Vagina (tissue), 2 donors: ENCODE data around the gene CCDC159. TPM values are rescaled to one million over a fixed set of nuclear protein-coding genes. Genes with fewer than 3 reads are reported as not detected.

Experiments
- DNase-seq, 2 donors: peaks; one replicate each; pipeline ENCODE4 v3.0.0-alpha.2; 2017; ENCODE audit errors: extremely low spot score in 2 of 2
- H3K27ac ChIP-seq: fragments of 200-600 bp; sonication (generic); one replicate; pipeline ENCODE4 v1.5.1; 2019
- H3K27me3 ChIP-seq: fragments of 200-600 bp; sonication (generic); one replicate; pipeline ENCODE4 v1.5.1; 2019
- H3K36me3 ChIP-seq, 2 donors: fragments of 200-600 bp; sonication (generic); one replicate each; pipeline ENCODE4 v1.5.1; 2017 to 2019
- H3K4me1 ChIP-seq: fragments of 200-600 bp; sonication (generic); one replicate; pipeline ENCODE4 v1.5.1; 2019
- H3K4me3 ChIP-seq, 2 donors: fragments of 200-600 bp; sonication (generic); 1 replicate in 1 of 2; 2 replicates in 1 of 2; pipeline ENCODE4 v1.5.1; 2016 to 2019
- H3K9me3 ChIP-seq: fragments of 200-600 bp; sonication (generic); one replicate; pipeline ENCODE4 v1.5.1; 2019
- CTCF ChIP-seq, 3 experiments: fragments of 450-650 bp in 2 of 3; fragments of 200-600 bp in 1 of 3; sonication (generic) in 1 of 3; IDR thresholded peaks; one replicate each; pipeline ENCODE4 v1.5.1; 2017 to 2019; ENCODE audit warnings: antibody characterized with exemption in 3 of 3, mild to moderate bottlenecking in 2 of 3, moderate library complexity in 2 of 3
- POLR2A ChIP-seq, 2 donors: fragments of 450-650 bp; IDR thresholded peaks; one replicate each; pipeline ENCODE4 v1.6.1; 2017; ENCODE audit warnings: antibody characterized with exemption in 2 of 2, mild to moderate bottlenecking in 2 of 2, moderate library complexity in 2 of 2
- POLR2AphosphoS5 ChIP-seq, 2 donors: sonication (generic); formaldehyde crosslinking; IDR thresholded peaks; one replicate each; pipeline ENCODE4 v1.9.0; 2017; ENCODE audit warnings: antibody characterized with exemption in 2 of 2, mild to moderate bottlenecking in 2 of 2, low read depth in 1 of 2; ENCODE audit not compliant: insufficient read depth in 1 of 2
- intact Hi-C: fragments of 100-400 bp; cut with DNase I; formaldehyde crosslinking; loops from one replicate; pipeline ENCODE4 v1.15.1; 2023
- total RNA-seq: library from RNA; depleted of rRNA; stranded (reverse); fragments of >200 nt; gene quantifications from one replicate; pipeline ENCODE4 v1.2.3, GENCODE V29; 2016

The CCDC159 gene
- total RNA-seq, 1 donor from 2014 or later: 24.1 TPM

GRCh38 chr19:11382898-11383705, 36.8 kb downstream of the CCDC159 start:
- H3K27ac ChIP-seq: peak overlapping the region; percentile 42
- H3K27me3 ChIP-seq: no peaks in the 10 kb centered on the region
- no peak for DNase-seq
- H3K9me3 ChIP-seq: no peaks in the 10 kb centered on the region
- peak overlapping the region; percentile 34 to 36 for H3K4me3 ChIP-seq
- peaks cover 53% of the 10 kb centered on the region for H3K4me1 ChIP-seq
- H3K36me3 ChIP-seq: no peaks in the 10 kb centered on the region
- peak in 1 of 3 experiments; percentile 43 for TF ChIP-seq CTCF (IDR thresholded peaks at IDR 0.05)
- TF ChIP-seq POLR2AphosphoS5 (IDR thresholded peaks at IDR 0.05; ENCODE audit: insufficient read depth in 1 of 2, low read depth in 1 of 2): no peak
- intact Hi-C loops: loop anchor here (5.0 kb wide), 1 partner anchor 39 kb away; no protein-coding TSS in a partner anchor

- Histone ChIP-seq H3K9me3 (no peaks in the 10 kb centered on the region), H3K27ac (peak overlapping the region; percentile 42), H3K4me3 (peak overlapping the region; percentile 34 to 36), H3K4me1 (peaks cover 47% of the 10 kb centered on the region), H3K36me3 (no peaks in the 10 kb centered on the region), H3K27me3 (no peaks in the 10 kb centered on the region)
- no peak for TF ChIP-seq CTCF (IDR thresholded peaks at IDR 0.05)
- no peak for TF ChIP-seq POLR2AphosphoS5 (IDR thresholded peaks at IDR 0.05; ENCODE audit: insufficient read depth in 1 of 2, low read depth in 1 of 2)
- no peak for TF ChIP-seq POLR2A (IDR thresholded peaks at IDR 0.05)
- intact Hi-C loops: loop anchor here (5.0 kb wide), 1 partner anchor 39 kb away; no protein-coding TSS in a partner anchor
- no peak for DNase-seq
Observed at GRCh38 chr19:11383706-11384048, 37.4 kb downstream of the CCDC159 start.

- Histone ChIP-seq H3K4me3 (no peak overlapping the region), H3K36me3 (no peaks in the 10 kb centered on the region), H3K9me3 (no peaks in the 10 kb centered on the region), H3K27ac (no peak overlapping the region), H3K4me1 (peaks cover 39% of the 10 kb centered on the region), H3K27me3 (no peaks in the 10 kb centered on the region)
- intact Hi-C loops: loop anchor here (5.0 kb wide), 1 partner anchor 38 kb away; no protein-coding TSS in a partner anchor
- TF ChIP-seq POLR2A (IDR thresholded peaks at IDR 0.05): no peak
- TF ChIP-seq CTCF (IDR thresholded peaks at IDR 0.05): no peak
- TF ChIP-seq POLR2AphosphoS5 (IDR thresholded peaks at IDR 0.05; ENCODE audit: insufficient read depth in 1 of 2, low read depth in 1 of 2): no peak
- no peak for DNase-seq
Observed at GRCh38 chr19:11384778-11385129, 38.4 kb downstream of the CCDC159 start.

- H3K27ac ChIP-seq: no peak overlapping the region
- no peak for DNase-seq
- intact Hi-C loops: no loop called here
- no peak overlapping the region for H3K4me3 ChIP-seq
- no peak for TF ChIP-seq POLR2AphosphoS5 (IDR thresholded peaks at IDR 0.05; ENCODE audit: insufficient read depth in 1 of 2, low read depth in 1 of 2)
- no peak for TF ChIP-seq POLR2A (IDR thresholded peaks at IDR 0.05)
- no peak for TF ChIP-seq CTCF (IDR thresholded peaks at IDR 0.05)
- no peaks in the 10 kb centered on the region for H3K9me3 ChIP-seq
- no peaks in the 10 kb centered on the region for H3K36me3 ChIP-seq
- H3K4me1 ChIP-seq: peaks cover 19% of the 10 kb centered on the region
- H3K27me3 ChIP-seq: no peaks in the 10 kb centered on the region
Observed at GRCh38 chr19:11387162-11388034, 41.1 kb downstream of the CCDC159 start.
